HG03342 (cell line): ENCODE measurements around the gene HNRNPF.

Source experiments
- ATAC-seq: cut with Tn5 transposase; IDR thresholded peaks from one replicate; pipeline ENCODE4 v1.9.1; 2021; ENCODE audit warnings: mild to moderate bottlenecking, moderate library complexity; ENCODE audit not compliant: unreplicated experiment

The HNRNPF gene

DNA sequence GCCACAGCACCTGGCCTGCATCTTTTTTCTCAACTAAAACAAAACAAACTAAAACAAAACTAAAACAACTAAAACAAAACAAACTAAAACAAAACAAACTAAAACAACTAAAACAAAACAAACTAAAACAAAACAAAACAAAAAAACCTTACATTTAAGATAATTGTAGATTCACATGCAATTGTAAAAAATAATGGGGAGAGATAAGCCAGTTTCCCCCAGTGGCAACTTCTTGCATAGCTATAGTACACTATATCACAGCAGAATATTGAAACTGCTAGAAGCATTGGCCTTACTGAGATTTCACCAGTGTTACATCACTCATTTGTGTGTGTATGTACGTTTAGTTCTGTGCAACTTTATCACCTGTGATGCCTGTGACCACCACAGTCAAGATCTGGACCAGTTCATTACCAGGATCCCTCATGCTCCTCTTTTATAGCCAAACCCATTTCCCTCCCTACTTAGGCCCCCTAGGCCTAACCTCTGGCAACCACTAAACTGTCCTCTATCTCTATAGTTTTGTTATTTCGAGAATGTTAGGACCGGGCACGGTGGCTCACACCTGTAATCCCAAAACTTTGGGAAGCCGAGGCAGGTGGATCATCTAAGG is 28.3 kb downstream of the HNRNPF start:
- peak; percentile 53 for ATAC-seq

GRCh38 chr10:43377424-43377883 is 31.5 kb downstream of the HNRNPF start:
- ATAC-seq = no peak

- ATAC-seq = no peak
Measured at GRCh38 chr10:43376828-43377423, 32.1 kb downstream of the HNRNPF start.

DNA sequence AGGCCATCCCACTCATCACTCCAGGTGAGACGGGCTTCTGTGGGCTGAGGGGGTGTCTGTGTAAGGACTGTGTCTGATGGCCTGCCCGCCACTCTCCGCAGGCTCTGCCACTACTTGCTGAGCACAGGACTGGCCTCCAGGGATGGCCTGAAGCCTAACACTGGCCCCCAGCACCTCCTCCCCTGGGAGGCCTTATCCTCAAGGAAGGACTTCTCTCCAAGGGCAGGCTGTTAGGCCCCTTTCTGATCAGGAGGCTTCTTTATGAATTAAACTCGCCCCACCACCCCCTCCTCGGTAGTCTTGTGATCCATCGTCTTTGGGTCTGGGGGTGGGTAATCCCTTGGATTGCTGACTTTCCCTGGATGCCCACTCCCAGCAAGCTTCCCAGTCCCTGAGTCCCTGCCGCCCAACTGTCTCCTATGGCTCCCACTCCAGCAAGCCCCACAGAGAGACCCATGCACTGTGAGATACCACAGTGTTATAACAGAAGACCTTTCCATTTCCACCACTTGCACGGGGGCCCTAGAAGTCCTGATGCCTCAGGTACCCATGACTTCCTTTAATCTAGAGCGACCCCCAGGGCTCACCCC is 32.8 kb downstream of the HNRNPF start:
- ATAC-seq = no peak

DNA sequence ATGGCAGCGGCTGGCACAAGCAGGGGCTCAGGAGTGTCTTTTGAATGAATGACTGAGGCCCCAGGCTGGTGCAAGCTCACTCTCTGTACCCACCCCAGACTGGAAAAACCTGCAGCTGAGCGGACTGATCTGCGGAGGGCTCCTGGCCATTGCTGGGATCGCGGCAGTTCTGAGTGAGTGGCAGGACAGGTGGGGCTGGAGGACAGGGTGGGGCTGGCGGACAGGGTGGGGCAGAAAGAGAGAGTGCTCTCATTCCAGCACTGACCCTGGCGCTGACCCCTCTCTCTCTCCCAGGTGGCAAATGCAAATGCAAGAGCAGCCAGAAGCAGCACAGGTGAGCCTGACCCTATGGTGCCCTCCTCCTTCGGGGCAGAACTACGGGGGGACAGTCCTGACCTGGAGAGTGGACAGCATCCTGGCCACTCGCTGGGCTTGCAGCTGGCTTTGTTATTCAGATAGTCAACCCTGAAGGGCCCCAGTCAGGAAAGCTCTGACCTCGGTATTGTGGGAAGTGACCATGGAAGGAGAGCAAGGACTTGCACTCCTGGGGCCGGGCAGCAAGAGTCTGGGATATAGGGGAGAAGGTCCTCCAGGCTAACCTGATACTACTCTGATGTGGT is 33.5 kb downstream of the HNRNPF start:
- ATAC-seq = no peak

DNA sequence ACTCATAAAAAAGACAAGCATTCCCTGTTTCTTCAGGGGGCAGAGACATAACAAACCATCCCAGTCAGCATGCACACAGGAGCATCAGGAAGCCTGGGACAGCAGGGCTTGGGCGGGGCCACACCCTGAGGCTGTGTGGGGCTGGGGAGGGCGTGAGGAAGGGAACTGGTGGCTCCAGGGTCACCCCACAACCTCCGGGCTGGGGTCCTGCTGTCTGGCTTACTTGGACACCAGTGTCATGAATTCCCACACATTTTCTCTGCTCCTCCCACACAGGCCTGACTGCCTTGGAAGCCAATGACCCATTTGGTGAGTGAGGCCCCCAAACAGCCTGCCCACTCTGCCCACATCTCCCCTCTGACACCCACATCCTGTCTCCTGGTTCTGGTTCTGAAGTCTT is 34.8 kb downstream of the HNRNPF start:
- ATAC-seq = no peak

GRCh38 chr10:43373461-43373860 is 35.5 kb downstream of the HNRNPF start:
- ATAC-seq = no peak

GRCh38 chr10:43372765-43373361 is 36.1 kb downstream of the HNRNPF start:
- no peak for ATAC-seq

- ATAC-seq = no peak
Measured at GRCh38 chr10:43371418-43371817, 37.6 kb downstream of the HNRNPF start, which contains the start of gene FXYD4. Gene FXYD4 (plus strand): TSS chr10:43371636. CDS start chr10:43373747, 2,111 bp downstream.

DNA sequence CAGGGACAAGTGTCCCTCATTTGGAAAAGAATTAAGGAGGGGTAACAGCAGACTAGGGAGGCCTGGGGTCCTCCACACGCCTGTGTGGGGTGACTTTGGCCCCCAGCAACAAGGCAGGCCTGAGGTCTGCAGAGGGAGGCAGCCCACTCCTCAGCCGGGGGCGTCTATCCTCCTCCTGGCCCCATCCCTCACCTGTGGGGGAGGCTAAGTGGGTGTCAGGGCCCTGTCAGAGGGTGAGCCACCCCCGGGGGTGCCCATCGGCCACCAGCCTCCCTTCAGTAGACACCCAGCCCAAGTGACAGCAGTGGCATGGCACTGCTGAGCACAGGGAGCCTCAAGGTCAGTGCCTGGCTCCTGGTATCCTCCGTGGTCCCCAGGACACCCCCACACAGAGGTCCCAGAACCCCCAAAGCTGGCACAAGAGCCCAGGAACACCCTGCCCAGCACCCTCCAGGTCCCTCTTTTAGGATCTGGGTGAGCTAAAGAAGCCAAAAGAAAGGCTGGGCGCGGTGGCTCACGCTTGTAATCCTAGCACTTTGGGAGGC is 38.2 kb downstream of the HNRNPF start:
- ATAC-seq = no peak

DNA sequence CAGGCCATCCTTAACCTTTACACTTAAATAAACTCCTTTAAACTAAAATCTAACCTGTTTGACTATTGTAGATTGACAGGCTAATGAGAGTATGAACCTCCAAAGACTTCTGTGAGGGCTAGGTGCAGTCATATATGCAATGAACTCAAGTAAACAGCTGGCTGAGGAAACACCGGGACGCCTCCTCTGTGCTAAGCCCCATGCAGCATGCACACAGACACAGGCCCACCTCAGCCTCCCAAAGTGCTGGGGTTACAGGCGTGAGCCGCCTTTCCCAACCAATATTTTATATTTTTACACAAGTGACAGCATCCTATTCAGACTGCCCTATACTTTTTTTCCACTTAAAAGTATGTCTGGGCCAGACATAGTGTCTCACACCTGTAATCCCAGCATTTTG is 39.1 kb downstream of the HNRNPF start:
- ATAC-seq = no peak

GRCh38 chr10:43365001-43365400 is 44.0 kb downstream of the HNRNPF start:
- ATAC-seq = no peak

GRCh38 chr10:43362191-43362839 is 46.7 kb downstream of the HNRNPF start:
- ATAC-seq = peak; percentile 96

DNA sequence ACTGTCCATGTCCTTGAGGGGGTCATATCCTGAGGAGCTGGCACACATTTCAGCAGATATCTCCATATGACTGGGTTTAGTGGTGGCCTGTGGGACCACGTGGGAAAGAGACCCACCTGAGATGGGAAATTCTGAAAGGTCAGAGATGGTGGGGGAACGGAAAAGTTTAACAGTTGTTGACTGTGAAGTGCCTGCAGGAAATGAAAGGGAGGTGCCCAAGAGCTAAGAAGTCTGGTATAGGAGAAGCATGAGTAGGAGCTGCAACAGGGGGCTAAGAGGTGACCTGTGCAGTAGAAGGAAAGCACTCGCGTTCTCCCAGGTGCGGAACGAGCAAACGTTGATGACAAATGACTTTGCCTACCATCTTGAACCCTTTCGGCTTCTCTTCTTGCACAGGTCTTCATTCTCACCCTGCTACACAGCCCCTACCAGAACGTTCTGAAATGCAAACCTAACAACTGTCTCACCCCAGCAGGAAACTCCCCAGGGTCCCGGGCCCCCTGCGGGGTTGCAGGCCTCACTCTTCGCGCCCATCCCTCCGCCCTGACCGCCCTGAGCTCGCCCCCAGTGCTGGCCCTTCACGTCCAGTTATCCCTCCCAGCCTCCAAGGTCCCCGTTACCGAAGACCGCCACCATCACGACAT is 47.3 kb downstream of the HNRNPF start:
- no peak for ATAC-seq

DNA sequence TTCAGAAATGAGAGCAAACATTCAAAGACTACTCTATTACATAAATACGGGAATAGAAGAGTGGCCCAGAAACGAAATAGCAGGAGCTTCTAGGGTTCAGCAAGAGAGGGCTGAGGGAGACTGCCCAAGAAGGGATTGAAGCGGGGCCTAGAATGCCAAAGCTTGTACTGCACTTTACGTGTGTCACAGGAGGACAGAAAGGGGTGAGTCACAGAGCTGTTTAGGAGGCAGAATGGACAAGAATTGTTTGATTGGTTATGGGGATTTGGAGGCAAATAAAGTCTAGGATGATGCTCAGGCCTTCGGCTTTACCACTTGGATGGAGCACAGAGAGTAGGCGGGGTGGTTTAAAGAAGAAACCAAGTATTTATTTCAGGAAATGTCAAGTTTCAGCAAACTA is 48.9 kb downstream of the HNRNPF start:
- ATAC-seq = no peak

DNA sequence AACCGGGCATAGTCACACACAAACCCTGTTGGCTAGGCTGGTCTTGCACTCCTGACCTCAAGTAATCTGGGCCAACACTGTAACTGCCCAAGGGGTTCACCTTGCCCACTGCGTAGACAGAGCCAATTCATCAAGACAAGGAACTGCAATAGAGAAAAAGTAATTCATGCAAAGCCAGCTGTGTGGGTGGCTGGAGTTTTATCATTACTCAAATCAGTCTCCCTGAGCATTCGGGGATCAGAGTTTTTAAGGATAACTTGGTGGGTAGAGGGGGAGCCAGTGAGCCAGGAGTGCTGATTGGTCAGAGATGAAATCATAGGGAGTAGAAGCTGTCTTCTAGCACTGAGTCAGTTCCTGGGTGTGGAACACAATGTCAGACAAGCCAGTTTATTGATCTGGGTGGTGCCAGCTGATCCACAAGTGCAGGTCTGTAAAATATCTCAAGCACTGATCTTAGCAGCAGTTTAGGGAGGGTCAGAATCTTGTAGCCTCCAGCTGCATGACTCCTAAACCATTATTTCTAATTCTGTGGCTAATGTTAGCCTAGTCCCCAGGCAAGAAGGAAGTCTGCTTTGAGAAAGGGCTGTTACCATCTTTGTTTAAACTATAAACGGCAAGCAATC is 53.1 kb downstream of the HNRNPF start:
- no peak for ATAC-seq

GRCh38 chr10:43354879-43355380 is 54.1 kb downstream of the HNRNPF start:
- ATAC-seq = no peak

- no peak for ATAC-seq
Measured at GRCh38 chr10:43354330-43354635, 54.7 kb downstream of the HNRNPF start.

GRCh38 chr10:43353495-43354329 is 55.3 kb downstream of the HNRNPF start:
- no peak for ATAC-seq
